GM23338 (cell line): ENCODE results near the gene MUC16. TPM values are rescaled to one million over a fixed set of nuclear protein-coding genes. Genes with fewer than 3 reads are reported as not detected.

Experiments
- ATAC-seq: fragments of 200-7000 bp; cut with Tn5 transposase; 3 replicates; pipeline ENCODE4 v1.9.1; 2020
- DNase-seq: peaks from one replicate; pipeline ENCODE4 v3.0.0-alpha.2; 2015; ENCODE audit warnings: low spot score
- H2AFZ ChIP-seq: fragments of 200-600 bp; sonication (generic); 2 replicates; pipeline ENCODE4 v1.8.0; 2016; ENCODE audit warnings: antibody characterized with exemption, mild to moderate bottlenecking, moderate library complexity
- H3F3A ChIP-seq: fragments of 200-600 bp; sonication (generic); replicated peaks from 2 replicates; pipeline ENCODE4 v1.8.0; 2017; ENCODE audit warnings: antibody characterized with exemption, mixed run types, low read depth
- H3K27ac ChIP-seq: fragments of 200-600 bp; sonication (generic); 2 replicates; pipeline ENCODE4 v1.6.1; 2016; ENCODE audit warnings: low read depth
- H3K27me3 ChIP-seq: fragments of 200-600 bp; sonication (generic); 2 replicates; pipeline ENCODE4 v1.8.0; 2016; ENCODE audit warnings: mild to moderate bottlenecking, mixed run types, moderate library complexity; ENCODE audit not compliant: insufficient read depth
- H3K36me3 ChIP-seq: fragments of 200-600 bp; sonication (generic); 2 replicates; pipeline ENCODE4 v1.8.0; 2016; ENCODE audit warnings: mild to moderate bottlenecking; ENCODE audit not compliant: insufficient read depth
- H3K4me1 ChIP-seq: fragments of 200-600 bp; sonication (generic); 2 replicates; pipeline ENCODE4 v1.8.0; 2016; ENCODE audit warnings: mild to moderate bottlenecking, moderate library complexity; ENCODE audit not compliant: insufficient read depth
- H3K4me2 ChIP-seq: fragments of 200-600 bp; sonication (generic); 2 replicates; pipeline ENCODE4 v1.7.1; 2017; ENCODE audit warnings: mixed run types
- H3K4me3 ChIP-seq: fragments of 200-600 bp; sonication (generic); 2 replicates; pipeline ENCODE4 v1.6.1; 2016; ENCODE audit warnings: mixed run types
- H3K79me2 ChIP-seq: fragments of 200-600 bp; sonication (generic); replicated peaks from 2 replicates; pipeline ENCODE4 v1.8.0; 2017; ENCODE audit warnings: mild to moderate bottlenecking; ENCODE audit not compliant: insufficient read depth
- H3K9me2 ChIP-seq: fragments of 200-600 bp; sonication (generic); 2 replicates; pipeline ENCODE4 v1.8.0; 2017; ENCODE audit not compliant: insufficient read depth
- H4K20me1 ChIP-seq: fragments of 200-600 bp; sonication (generic); replicated peaks from 2 replicates; pipeline ENCODE4 v1.8.0; 2017; ENCODE audit warnings: mild to moderate bottlenecking; ENCODE audit not compliant: insufficient read depth
- H3K27ac Mint-ChIP-seq: 2 replicates; pipeline ENCODE4 v1.8.0; 2020; ENCODE audit warnings: inconsistent platforms, mild to moderate bottlenecking, moderate library complexity, mixed read lengths
- H3K27me3 Mint-ChIP-seq: 3 replicates; pipeline ENCODE4 v1.8.0; 2022; ENCODE audit warnings: low read depth, mild to moderate bottlenecking, moderate library complexity, mixed read lengths, inconsistent platforms; ENCODE audit not compliant: insufficient read depth, poor library complexity
- H3K36me3 Mint-ChIP-seq: 3 replicates; pipeline ENCODE4 v1.8.0; 2021; ENCODE audit warnings: low read depth, mild to moderate bottlenecking, inconsistent platforms, moderate library complexity, mixed read lengths
- H3K4me1 Mint-ChIP-seq: 3 replicates; pipeline ENCODE4 v1.8.0; 2020; ENCODE audit warnings: mild to moderate bottlenecking, inconsistent platforms, mixed read lengths
- H3K4me3 Mint-ChIP-seq: 3 replicates; pipeline ENCODE4 v1.8.0; 2021; ENCODE audit warnings: moderate library complexity, mild to moderate bottlenecking, inconsistent platforms, mixed read lengths
- H3K9me3 Mint-ChIP-seq: 3 replicates; pipeline ENCODE4 v1.8.0; 2020; ENCODE audit warnings: moderate library complexity, mild to moderate bottlenecking, inconsistent platforms, mixed read lengths
- ETS1 ChIP-seq: IDR thresholded peaks from 2 replicates; pipeline ENCODE4 v1.6.1; 2016; ENCODE audit warnings: antibody characterized with exemption
- EZH2 ChIP-seq: fragments of 200-600 bp; sonication (generic); IDR thresholded peaks from one replicate; pipeline ENCODE4 v1.8.0; 2017; ENCODE audit warnings: antibody characterized with exemption, mild to moderate bottlenecking, low read depth; ENCODE audit not compliant: unreplicated experiment
- EZH2phosphoT487 ChIP-seq: fragments of 200-600 bp; sonication (generic); IDR thresholded peaks from one replicate; pipeline ENCODE4 v1.8.1; 2018; ENCODE audit warnings: antibody characterized with exemption; ENCODE audit not compliant: unreplicated experiment
- JUNB ChIP-seq: IDR thresholded peaks from one replicate; pipeline ENCODE4 v1.6.1; 2016; ENCODE audit warnings: antibody characterized with exemption; ENCODE audit not compliant: unreplicated experiment
- NANOG ChIP-seq: IDR thresholded peaks from 2 replicates; pipeline ENCODE4 v1.6.1; 2016; ENCODE audit warnings: antibody characterized with exemption, borderline replicate concordance
- POLR2AphosphoS5 ChIP-seq: IDR thresholded peaks from 2 replicates; pipeline ENCODE4 v1.6.1; 2016; ENCODE audit warnings: antibody characterized with exemption, low read depth
- REST ChIP-seq: IDR thresholded peaks from one replicate; pipeline ENCODE4 v1.6.1; 2018; ENCODE audit warnings: antibody characterized with exemption; ENCODE audit not compliant: unreplicated experiment
- ZNF114 ChIP-seq: fragments of 250-450 bp; sonication (Bioruptor Pico); IDR thresholded peaks from 2 replicates; pipeline ENCODE4 v1.5.0; 2020; ENCODE audit warnings: mild to moderate bottlenecking, moderate library complexity
- ZNF462 ChIP-seq: fragments of 250-450 bp; sonication (Bioruptor Pico); IDR thresholded peaks from 2 replicates; pipeline ENCODE4 v1.5.0; 2020; ENCODE audit warnings: mild to moderate bottlenecking, moderate library complexity
- polyA plus RNA-seq: library from polyadenylated mRNA; unstranded; fragments of >200 nt; fragmentation: Nextera tagmentation; extraction: Ambion mirVana; gene quantifications from 2 replicates; pipeline ENCODE4 v1.2.1, GENCODE V29; 2016
- total RNA-seq: library from RNA; depleted of rRNA; stranded (reverse); fragments of >200 nt; shearing (Covaris generic); gene quantifications from 2 replicates; pipeline ENCODE4 v1.2.3, GENCODE V29; 2014

MUC16 gene
- total and polyA plus RNA-seq, 2 experiments from 2014 or later = 0.06 to 0.42 TPM

GRCh38 chr19:9037400-9038062, 27.3 kb upstream of the MUC16 start (continued):
- TF ChIP-seq REST = no peak
- TF ChIP-seq EZH2phosphoT487 = no peak
- no peak for TF ChIP-seq JUNB

GRCh38 chr19:9032136-9032631, 22.0 kb upstream of the MUC16 start:
- no peaks in the 10 kb centered on the region for H3K36me3 ChIP-seq
- no peaks in the 10 kb centered on the region for H4K20me1 ChIP-seq
- no peak overlapping the region for H3K4me3 ChIP-seq
- no peak overlapping the region for H3K4me2 ChIP-seq
- no peak overlapping the region for H3K27ac Mint-ChIP-seq
- peaks cover 100% of the 10 kb centered on the region for H3K9me3 Mint-ChIP-seq
- no peaks in the 10 kb centered on the region for H3K4me1 ChIP-seq
- no peak overlapping the region for H3K27ac ChIP-seq
- no peak overlapping the region for H2AFZ ChIP-seq
- H3K4me3 Mint-ChIP-seq = no peak overlapping the region
- H3F3A ChIP-seq = no peaks in the 10 kb centered on the region
- no peaks in the 10 kb centered on the region for H3K4me1 Mint-ChIP-seq
- H3K27me3 Mint-ChIP-seq = peaks cover 7% of the 10 kb centered on the region
- H3K27me3 ChIP-seq = no peaks in the 10 kb centered on the region
- H3K9me2 ChIP-seq = no peaks in the 10 kb centered on the region
- no peaks in the 10 kb centered on the region for H3K79me2 ChIP-seq
- DNase-seq (no peak), ATAC-seq (no peak)
- H3K36me3 Mint-ChIP-seq = peaks cover 33% of the 10 kb centered on the region
- TF ChIP-seq REST (no peak), JUNB (no peak), NANOG (no peak), ZNF462 (CRISPR knock-in tag) (no peak), EZH2phosphoT487 (no peak), EZH2 (no peak), ETS1 (no peak), ZNF114 (CRISPR knock-in tag) (no peak), POLR2AphosphoS5 (no peak)
